Mesothelial cell of epicardium (in vitro differentiated cells): ENCODE results near the gene SMIM44. TPM values are rescaled to one million over a fixed set of nuclear protein-coding genes. Genes with fewer than 3 reads are reported as not detected.

ENCODE experiments used
- DNase-seq, 2 experiments: peaks; one replicate each; pipeline ENCODE4 v3.0.0; 2021; ENCODE audit warnings: low spot score in 2 of 2; ENCODE audit not compliant: unreplicated experiment in 2 of 2
- H3K27ac Mint-ChIP-seq: 2 replicates; pipeline ENCODE4 v1.8.0; 2021; ENCODE audit warnings: mixed read lengths
- H3K27me3 Mint-ChIP-seq: 2 replicates; pipeline ENCODE4 v1.8.0; 2021; ENCODE audit warnings: low read depth, mixed read lengths
- H3K36me3 Mint-ChIP-seq: 2 replicates; pipeline ENCODE4 v1.8.0; 2021; ENCODE audit warnings: mixed read lengths
- H3K4me1 Mint-ChIP-seq: 2 replicates; pipeline ENCODE4 v1.8.0; 2021; ENCODE audit warnings: mixed read lengths
- H3K4me3 Mint-ChIP-seq: 2 replicates; pipeline ENCODE4 v1.8.0; 2021; ENCODE audit warnings: mild to moderate bottlenecking, moderate library complexity, mixed read lengths
- H3K9me3 Mint-ChIP-seq: 2 replicates; pipeline ENCODE4 v1.8.0; 2021; ENCODE audit warnings: mixed read lengths
- total RNA-seq: library from RNA; stranded (reverse); gene quantifications from 3 replicates; pipeline ENCODE4 v1.2.1, GENCODE V29; 2021
- TF ChIP-seq, protein P1 (sequence below): fragments of 200-600 bp; sonication (generic); IDR thresholded peaks from one replicate; pipeline ENCODE4 v1.5.0; 2021; ENCODE audit warnings: antibody characterized with exemption; ENCODE audit not compliant: unreplicated experiment

SMIM44 gene
- total RNA-seq, 1 donor from 2014 or later = not detected

DNA sequence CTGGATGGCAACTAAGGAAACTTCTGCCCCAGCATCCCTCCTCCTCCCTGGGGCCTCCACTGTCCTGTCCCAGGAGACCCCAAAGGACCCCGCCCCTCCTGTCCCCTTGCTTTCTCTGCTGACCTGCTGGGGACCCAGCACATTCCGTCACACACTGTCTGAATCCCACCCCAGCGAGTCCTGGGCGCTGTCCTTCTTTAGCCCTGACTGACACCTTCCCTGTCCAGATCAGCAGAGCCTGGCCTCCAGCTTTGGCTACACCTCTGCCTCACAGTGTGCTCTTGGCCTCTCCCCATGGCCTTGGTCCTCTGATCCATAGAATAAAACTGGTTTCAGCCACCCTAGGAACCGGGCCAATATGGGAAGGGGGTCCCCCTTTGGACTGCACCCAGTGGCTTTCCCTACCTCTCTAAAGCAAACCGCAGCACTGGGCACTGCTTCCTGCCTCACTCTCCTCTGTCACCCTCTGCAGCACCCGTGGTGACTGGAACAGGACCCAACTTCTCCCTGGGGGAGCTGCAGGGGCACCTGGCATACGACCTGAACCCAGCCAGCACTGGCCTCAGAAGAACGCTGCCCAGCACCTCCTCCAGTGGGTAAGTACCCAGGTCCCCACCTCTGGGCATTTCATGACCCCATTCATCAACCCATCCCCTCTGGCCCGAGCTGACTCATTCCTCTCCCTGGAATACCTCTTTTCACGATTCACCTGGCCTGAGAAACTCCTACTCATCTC, 49.3 kb downstream of the SMIM44 start:
- H3K36me3 Mint-ChIP-seq = peaks cover 11% of the 10 kb centered on the region
- H3K4me1 Mint-ChIP-seq = peaks cover 4% of the 10 kb centered on the region
- peak overlapping the region; percentile 99 for H3K4me3 Mint-ChIP-seq
- H3K27ac Mint-ChIP-seq = peak overlapping the region; percentile 100
- no peaks in the 10 kb centered on the region for H3K27me3 Mint-ChIP-seq
- DNase-seq = no peak
- TF ChIP-seq, protein P1, sequence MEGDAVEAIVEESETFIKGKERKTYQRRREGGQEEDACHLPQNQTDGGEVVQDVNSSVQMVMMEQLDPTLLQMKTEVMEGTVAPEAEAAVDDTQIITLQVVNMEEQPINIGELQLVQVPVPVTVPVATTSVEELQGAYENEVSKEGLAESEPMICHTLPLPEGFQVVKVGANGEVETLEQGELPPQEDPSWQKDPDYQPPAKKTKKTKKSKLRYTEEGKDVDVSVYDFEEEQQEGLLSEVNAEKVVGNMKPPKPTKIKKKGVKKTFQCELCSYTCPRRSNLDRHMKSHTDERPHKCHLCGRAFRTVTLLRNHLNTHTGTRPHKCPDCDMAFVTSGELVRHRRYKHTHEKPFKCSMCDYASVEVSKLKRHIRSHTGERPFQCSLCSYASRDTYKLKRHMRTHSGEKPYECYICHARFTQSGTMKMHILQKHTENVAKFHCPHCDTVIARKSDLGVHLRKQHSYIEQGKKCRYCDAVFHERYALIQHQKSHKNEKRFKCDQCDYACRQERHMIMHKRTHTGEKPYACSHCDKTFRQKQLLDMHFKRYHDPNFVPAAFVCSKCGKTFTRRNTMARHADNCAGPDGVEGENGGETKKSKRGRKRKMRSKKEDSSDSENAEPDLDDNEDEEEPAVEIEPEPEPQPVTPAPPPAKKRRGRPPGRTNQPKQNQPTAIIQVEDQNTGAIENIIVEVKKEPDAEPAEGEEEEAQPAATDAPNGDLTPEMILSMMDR = no peak
- no peaks in the 10 kb centered on the region for H3K9me3 Mint-ChIP-seq

DNA sequence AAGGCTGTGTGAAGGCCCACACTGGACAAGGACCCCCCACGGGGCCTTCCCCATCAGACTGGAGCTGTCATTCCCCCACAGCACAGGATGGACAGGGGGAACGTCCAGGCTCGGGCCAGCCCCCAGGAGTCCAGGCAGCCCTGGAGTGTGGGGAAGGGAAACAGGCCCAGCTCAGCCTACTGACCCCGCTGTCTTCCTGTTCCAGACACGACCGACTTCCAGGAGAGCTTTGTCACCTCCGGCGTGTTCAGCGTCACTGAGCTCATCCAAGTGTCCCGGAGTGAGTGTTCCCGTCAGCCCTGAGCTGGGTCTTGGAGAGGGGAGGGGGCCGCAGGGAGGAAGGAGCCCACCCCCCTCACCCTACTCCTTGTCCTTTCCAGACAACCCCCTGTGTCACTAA, 49.9 kb downstream of the SMIM44 start:
- Mint-ChIP-seq H3K9me3 (no peaks in the 10 kb centered on the region), H3K27me3 (no peaks in the 10 kb centered on the region), H3K4me3 (no peak overlapping the region), H3K4me1 (peaks cover 4% of the 10 kb centered on the region), H3K27ac (no peak overlapping the region), H3K36me3 (peaks cover 11% of the 10 kb centered on the region)
- TF ChIP-seq, protein P1 = no peak
- DNase-seq = no peak

Other genes starting within 250 kb of the SMIM44 start
- gene NFIC, start 116.9 kb downstream of the SMIM44 start, total RNA-seq = 28.6 to 32.9 TPM (median 32.2 TPM) in 3 replicates
- gene SMIM24, start 2.9 kb downstream of the SMIM44 start, total RNA-seq = 0.60 TPM in 1 of 3 replicates, not detected in the others
- gene DOHH, start 17.2 kb upstream of the SMIM44 start, total RNA-seq = 8.5 to 9.1 TPM (median 8.7 TPM) in 3 replicates
- gene FZR1, start 22.9 kb upstream of the SMIM44 start, total RNA-seq = 53.7 to 54.9 TPM (median 53.9 TPM) in 3 replicates
- gene TEKTIP1, start 55.7 kb upstream of the SMIM44 start, total RNA-seq = 2.3 to 3.5 TPM (median 2.6 TPM) in 3 replicates
- 58.3 to 61.1 TPM (median 59.5 TPM) in 3 replicates for gene MFSD12, start 74.1 kb upstream of the SMIM44 start, total RNA-seq
- 89.5 to 94.9 TPM (median 93.9 TPM) in 3 replicates for gene HMG20B, start 89.5 kb upstream of the SMIM44 start, total RNA-seq
- 0.07 to 0.11 TPM (median 0.09 TPM) in 3 replicates for gene GIPC3, start 102.0 kb upstream of the SMIM44 start, total RNA-seq
- gene TBXA2R, start 123.4 kb upstream of the SMIM44 start, total RNA-seq = 0.38 to 1.0 TPM (median 0.47 TPM) in 3 replicates
- gene CACTIN, start 143.3 kb upstream of the SMIM44 start, total RNA-seq = 36.6 to 39.2 TPM (median 37.3 TPM) in 3 replicates
- 43.9 to 47.1 TPM (median 45.7 TPM) in 3 replicates for gene PIP5K1C, start 217.0 kb upstream of the SMIM44 start, total RNA-seq
- 20.0 to 21.7 TPM (median 20.1 TPM) in 3 replicates for gene TJP3, start 224.9 kb upstream of the SMIM44 start, total RNA-seq